Stimulated activated CD4-positive, alpha-beta T cell treated with anti-CD3 and anti-CD28 coated beads, Interleukin-4, amount 100 ng/mL, for 4 hours (primary cell): ENCODE results near the gene APAF1.

Experiments used
- DNase-seq, 2 experiments: peaks; one replicate each; pipeline ENCODE4 v3.0.0-alpha.2; 2020

Gene APAF1

DNA sequence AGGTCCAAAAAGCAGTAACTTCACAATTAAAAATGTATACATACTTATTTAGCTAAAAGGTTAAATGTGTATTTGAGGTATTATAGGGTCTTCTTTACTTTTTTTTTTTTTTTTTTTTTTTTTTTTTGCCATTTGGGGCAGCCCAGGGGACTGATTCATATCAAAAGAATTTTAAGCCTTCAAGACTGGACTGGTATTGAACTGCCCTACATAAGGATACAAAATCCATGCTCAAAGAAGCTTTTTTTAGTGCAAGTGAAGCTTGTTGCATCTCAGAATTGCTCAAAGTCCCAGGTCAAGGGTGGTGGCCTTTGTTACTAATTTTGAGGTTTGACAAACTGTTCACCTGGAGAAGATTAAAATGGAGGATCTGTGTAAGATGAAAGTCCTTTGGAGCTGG is 124.0 kb downstream of the APAF1 start:
- DNase-seq: no peak

DNA sequence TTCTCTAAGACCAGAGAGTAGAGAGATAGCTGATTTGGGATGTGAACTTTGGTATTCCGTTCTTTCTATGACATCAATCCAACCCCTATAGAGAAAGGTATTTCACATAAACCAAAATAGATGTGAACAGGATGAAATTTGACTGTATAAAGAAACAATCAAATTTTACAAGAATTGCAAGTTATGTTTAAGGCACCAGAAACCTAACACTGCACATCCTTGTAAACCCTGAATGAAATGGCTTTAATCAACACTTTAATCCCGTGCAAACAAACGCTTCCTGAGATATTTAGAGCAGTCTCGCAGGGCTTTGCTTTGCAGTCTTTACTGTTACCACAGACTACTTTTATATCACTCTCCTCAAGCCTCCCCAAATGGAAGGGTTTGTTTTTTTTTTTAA is 125.1 kb downstream of the APAF1 start:
- no peak for DNase-seq

DNA sequence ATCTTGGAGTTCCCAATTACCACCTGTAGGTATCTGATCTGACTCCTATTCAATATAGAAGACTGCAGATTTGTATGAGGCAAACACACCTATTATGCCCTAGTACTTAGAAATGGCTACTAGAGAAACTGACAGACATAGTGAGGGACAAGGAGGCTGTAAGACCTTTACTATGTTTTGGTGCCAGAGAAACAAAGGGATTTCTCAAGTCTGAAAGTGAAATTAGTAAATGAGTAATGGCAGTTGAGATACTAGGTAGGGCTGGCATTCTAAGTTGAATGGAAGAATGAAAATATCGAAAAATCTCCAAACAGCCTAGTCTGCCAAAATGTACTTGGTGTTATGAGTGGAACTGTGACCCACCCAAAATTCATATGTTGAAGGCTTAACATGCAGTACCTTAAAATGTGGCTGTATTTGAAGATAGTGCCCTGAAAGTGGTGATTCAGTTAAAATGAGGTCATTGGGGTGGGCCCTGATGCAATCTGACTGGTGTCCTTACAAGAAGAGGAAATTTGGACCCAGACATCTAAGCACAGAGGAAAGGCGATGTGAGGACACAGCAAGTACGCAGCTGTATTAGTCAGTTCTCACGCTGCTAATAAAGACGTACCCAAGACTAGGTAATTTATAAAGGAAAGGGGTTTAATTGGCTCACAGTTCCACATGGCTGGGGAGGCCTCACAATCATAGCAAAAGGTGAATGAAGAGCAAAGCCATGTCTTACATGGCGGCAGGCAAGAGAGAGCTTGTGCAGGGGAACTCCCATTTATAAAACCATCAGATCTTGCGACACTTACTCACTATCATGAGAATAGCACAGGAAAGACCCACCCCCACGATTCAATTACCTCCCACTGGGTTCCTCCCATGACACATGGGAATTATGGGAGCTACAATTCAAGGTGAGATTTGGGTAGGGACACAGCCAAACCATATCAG is 127.0 kb downstream of the APAF1 start:
- DNase-seq: no peak

DNA sequence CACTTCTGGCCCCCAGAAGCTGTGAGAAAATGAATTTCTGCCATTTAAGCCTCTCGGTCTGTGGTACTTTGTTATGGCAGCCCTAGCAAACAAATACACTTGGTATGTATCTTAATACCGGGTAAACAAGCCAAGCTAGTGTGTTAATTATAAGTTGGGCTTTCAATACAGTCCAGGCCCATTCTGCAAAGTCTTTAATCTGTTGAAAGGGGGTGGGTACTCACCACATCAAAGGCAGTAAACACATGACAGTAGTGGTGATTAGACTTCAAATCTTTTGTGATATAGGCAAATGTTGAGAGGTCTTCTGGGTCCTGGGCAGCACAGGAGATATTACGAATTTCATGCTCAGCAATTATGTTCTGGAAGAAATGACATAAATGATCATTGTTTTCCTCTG is 127.7 kb downstream of the APAF1 start:
- no peak for DNase-seq

DNA sequence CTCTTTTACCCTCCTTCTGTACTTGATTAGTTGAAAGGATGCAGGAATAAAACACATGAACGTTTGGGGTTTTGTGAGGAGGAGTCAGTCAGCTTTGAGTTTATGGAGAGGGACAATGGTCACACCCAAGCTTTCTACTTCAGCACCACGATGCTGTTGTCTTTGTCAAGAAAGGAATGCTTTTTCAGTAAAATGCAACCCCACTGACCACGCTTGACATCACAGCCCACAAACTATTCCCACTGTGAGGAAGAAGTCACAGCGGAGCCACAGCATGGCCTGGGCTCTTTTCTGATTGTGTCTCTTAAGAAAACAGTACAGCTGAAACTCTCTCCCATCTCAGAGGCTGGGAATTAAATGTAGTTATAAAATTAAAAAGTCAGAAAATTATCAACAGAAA is 135.2 kb downstream of the APAF1 start:
- DNase-seq: no peak

DNA sequence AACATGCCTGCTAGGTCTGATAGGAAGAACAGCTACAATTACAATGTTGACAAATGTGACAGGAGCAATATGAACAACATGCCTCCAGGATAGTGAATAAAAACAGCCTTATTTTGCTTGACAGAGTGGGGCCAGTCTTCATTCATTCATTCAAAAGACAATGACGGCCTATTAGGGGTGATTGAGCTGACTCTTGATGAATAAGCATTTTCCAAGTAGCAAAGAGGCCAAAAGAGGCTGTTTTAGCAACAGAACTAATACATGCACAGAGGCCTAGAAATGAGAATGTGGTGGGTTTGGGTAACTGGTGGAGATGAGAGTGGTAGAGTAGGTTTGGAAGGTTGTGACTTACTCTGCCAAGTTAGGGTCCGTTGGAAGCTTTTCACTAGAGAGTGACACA is 138.3 kb downstream of the APAF1 start:
- no peak for DNase-seq
